Left lung (tissue), 10 donors: Measurements from ENCODE around the gene LINC01488. TPM values are rescaled to one million over a fixed set of nuclear protein-coding genes. Genes with fewer than 3 reads are reported as not detected.
A peak's percentile ranks its signal among the peaks of the same experiment; 100 is the strongest.

Source experiments
- ATAC-seq: fragments of 200-7000 bp; cut with Tn5 transposase; one replicate; pipeline ENCODE4 v1.9.1; 2020; ENCODE audit warnings: moderate library complexity
- DNase-seq, 4 donors: peaks; one replicate each; pipeline ENCODE4 v3.0.0-alpha.2; 2013 to 2020
- H3K27ac ChIP-seq, 2 donors: fragments of 200-600 bp; sonication (generic) in 1 of 2; one replicate each; pipeline versions ENCODE4 v1.5.0 to v1.8.0; 2020 to 2021
- H3K27me3 ChIP-seq, 2 donors: fragments of 200-600 bp; sonication (generic) in 1 of 2; one replicate each; pipeline versions ENCODE4 v1.5.0 to v1.8.0; 2020 to 2021
- H3K36me3 ChIP-seq, 2 donors: fragments of 200-600 bp; sonication (generic) in 1 of 2; one replicate each; pipeline versions ENCODE4 v1.5.0 to v1.8.0; 2020 to 2021
- H3K4me1 ChIP-seq, 2 donors: fragments of 200-600 bp; one replicate each; pipeline ENCODE4 v1.8.0; 2021
- H3K4me3 ChIP-seq, 2 donors: fragments of 200-600 bp; sonication (generic) in 1 of 2; one replicate each; pipeline versions ENCODE4 v1.5.0 to v1.8.0; 2020 to 2021; ENCODE audit warnings: mild to moderate bottlenecking in 1 of 2
- H3K9me3 ChIP-seq, 2 donors: fragments of 200-600 bp; sonication (generic) in 1 of 2; one replicate each; pipeline versions ENCODE4 v1.5.0 to v1.8.0; 2020 to 2021
- intact Hi-C, 2 donors: fragments of 100-400 bp; cut with DNase I; formaldehyde crosslinking; loops; one replicate each; pipeline versions ENCODE4 v1.11.2 to v1.14.2; 2022
- polyA plus RNA-seq, 6 donors: library from polyadenylated mRNA; unstranded; fragments of 120-200 nt; gene quantifications; one replicate each; pipeline ENCODE4 v1.2.1, GENCODE V29; 2013; ENCODE audit not compliant: insufficient read length in 6 of 6
- total RNA-seq, 2 donors: library from RNA; stranded (reverse); fragmentation: NEBNext Ultra II Directional; extraction: Animal tissue kit (Norgen Biotek cat#: 25700); gene quantifications; one replicate each; pipeline ENCODE4 v1.2.1, GENCODE V29; 2021
- TF ChIP-seq, protein P1 (sequence below), 2 donors: fragments of 200-600 bp; sonication (generic) in 1 of 2; IDR thresholded peaks; one replicate each; pipeline versions ENCODE4 v1.5.0 to v1.8.0; 2021; ENCODE audit warnings: antibody characterized with exemption in 2 of 2
- donor health status: DM: no; HTN: yes; CAD: no.
- donor health status: DM: no; HTN: no; CAD: no.

Gene LINC01488
- total and polyA plus RNA-seq, 8 donors, result 0.04 to 0.12 (median 0.07) TPM; not detected in 2

GRCh38 chr11:69486773-69487291, 5.4 kb downstream of the LINC01488 start:
- H3K27ac ChIP-seq, result no peak overlapping the region
- H3K9me3 ChIP-seq, result no peaks in the 10 kb centered on the region
- ATAC-seq (no peak), DNase-seq (peak in 1 of 4 donors; percentile 74)
- H3K36me3 ChIP-seq, result no peaks in the 10 kb centered on the region
- H3K4me3 ChIP-seq, result no peak overlapping the region
- intact Hi-C loops, result no loop called here
- H3K4me1 ChIP-seq, result peaks cover 0 to 5% of the 10 kb centered on the region in 2 donors
- no peaks in the 10 kb centered on the region for H3K27me3 ChIP-seq
- TF ChIP-seq, protein P1, sequence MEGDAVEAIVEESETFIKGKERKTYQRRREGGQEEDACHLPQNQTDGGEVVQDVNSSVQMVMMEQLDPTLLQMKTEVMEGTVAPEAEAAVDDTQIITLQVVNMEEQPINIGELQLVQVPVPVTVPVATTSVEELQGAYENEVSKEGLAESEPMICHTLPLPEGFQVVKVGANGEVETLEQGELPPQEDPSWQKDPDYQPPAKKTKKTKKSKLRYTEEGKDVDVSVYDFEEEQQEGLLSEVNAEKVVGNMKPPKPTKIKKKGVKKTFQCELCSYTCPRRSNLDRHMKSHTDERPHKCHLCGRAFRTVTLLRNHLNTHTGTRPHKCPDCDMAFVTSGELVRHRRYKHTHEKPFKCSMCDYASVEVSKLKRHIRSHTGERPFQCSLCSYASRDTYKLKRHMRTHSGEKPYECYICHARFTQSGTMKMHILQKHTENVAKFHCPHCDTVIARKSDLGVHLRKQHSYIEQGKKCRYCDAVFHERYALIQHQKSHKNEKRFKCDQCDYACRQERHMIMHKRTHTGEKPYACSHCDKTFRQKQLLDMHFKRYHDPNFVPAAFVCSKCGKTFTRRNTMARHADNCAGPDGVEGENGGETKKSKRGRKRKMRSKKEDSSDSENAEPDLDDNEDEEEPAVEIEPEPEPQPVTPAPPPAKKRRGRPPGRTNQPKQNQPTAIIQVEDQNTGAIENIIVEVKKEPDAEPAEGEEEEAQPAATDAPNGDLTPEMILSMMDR (IDR thresholded peaks at IDR 0.05), result no peak

DNA sequence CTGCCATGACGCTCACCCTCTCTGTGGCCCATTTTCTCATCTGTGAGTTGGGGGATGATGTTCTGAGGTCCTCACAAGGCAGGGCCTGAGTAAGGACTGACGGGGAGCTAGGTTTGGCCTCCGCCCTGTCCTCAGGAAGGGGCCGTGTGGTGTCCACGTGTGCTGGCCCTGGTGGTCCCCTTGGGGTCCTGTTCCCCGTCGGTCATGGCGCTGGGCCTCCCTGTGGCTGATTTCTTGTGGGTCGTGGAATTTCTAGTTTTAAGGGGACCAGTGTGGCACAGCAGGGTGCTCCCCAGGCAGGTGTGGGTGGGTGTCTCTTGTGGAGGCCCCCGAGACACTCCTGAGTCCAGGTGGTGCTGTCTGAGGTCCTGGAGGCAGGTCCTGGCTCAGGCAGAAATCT, 5.9 kb downstream of the LINC01488 start:
- DNase-seq, result peak in 1 of 4 donors; percentile 55
- no peak overlapping the region for H3K27ac ChIP-seq
- intact Hi-C loops, result no loop called here
- H3K9me3 ChIP-seq, result no peaks in the 10 kb centered on the region
- ATAC-seq, result no peak
- no peak overlapping the region for H3K4me3 ChIP-seq
- no peaks in the 10 kb centered on the region for H3K27me3 ChIP-seq
- no peaks in the 10 kb centered on the region for H3K36me3 ChIP-seq
- TF ChIP-seq, protein P1 (IDR thresholded peaks at IDR 0.05), result no peak
- peaks cover 0 to 5% of the 10 kb centered on the region in 2 donors for H3K4me1 ChIP-seq

DNA sequence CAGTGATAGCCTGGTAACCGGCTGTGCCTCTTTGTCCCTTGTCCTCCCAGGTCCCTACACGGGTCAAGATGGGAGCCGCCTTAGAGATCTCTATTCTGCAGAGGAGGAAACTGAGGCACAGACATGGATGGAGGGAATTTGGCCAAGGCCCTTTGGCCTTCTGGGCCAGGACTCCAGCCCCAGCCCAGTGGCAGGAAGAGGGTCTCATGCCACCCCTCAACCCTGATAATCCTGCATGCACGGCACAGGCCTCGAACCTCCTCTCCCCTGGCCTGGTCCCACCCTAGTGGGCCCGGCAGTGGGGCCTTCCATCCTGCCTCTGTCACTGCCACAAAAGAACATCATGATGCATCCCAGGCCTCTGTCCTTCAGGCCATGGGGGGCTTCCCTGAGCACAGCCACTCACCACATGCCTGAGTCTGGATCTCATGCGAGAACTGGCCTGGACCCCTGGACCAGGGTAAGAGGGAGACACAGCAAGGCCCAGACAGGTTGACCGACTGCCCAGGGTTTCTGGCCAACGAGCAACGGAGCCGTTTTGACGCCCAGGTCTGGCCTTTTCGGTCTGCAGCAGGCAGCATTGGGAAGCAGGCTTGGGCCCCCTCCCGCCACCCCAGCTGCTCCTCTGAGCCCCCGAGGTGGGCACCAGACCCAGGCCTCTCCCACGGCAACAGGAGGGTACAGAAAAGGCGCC, 6.5 kb downstream of the LINC01488 start:
- intact Hi-C loops, result no loop called here
- no peaks in the 10 kb centered on the region for H3K27me3 ChIP-seq
- DNase-seq (peak in 1 of 4 donors; percentile 51), ATAC-seq (no peak)
- H3K4me1 ChIP-seq, result peaks cover 0 to 5% of the 10 kb centered on the region in 2 donors
- H3K4me3 ChIP-seq, result no peak overlapping the region
- no peak overlapping the region for H3K27ac ChIP-seq
- TF ChIP-seq, protein P1 (IDR thresholded peaks at IDR 0.05), result no peak
- no peaks in the 10 kb centered on the region for H3K9me3 ChIP-seq
- H3K36me3 ChIP-seq, result no peaks in the 10 kb centered on the region

GRCh38 chr11:69488543-69488940, 7.1 kb downstream of the LINC01488 start:
- TF ChIP-seq, protein P1 (IDR thresholded peaks at IDR 0.05), result no peak
- Histone ChIP-seq H3K4me1 (no peaks in the 10 kb centered on the region), H3K36me3 (no peaks in the 10 kb centered on the region), H3K9me3 (no peaks in the 10 kb centered on the region), H3K4me3 (no peak overlapping the region), H3K27ac (no peak overlapping the region), H3K27me3 (no peaks in the 10 kb centered on the region)
- peak in 1 of 4 donors; percentile 72 for DNase-seq
- intact Hi-C loops, result no loop called here
- ATAC-seq, result no peak

GRCh38 chr11:69489031-69489745, 7.7 kb downstream of the LINC01488 start:
- Histone ChIP-seq H3K27ac (no peak overlapping the region), H3K4me1 (no peaks in the 10 kb centered on the region), H3K4me3 (no peak overlapping the region), H3K36me3 (no peaks in the 10 kb centered on the region), H3K27me3 (no peaks in the 10 kb centered on the region), H3K9me3 (no peaks in the 10 kb centered on the region)
- DNase-seq, result peak in 1 of 4 donors; percentile 60
- no peak for ATAC-seq
- TF ChIP-seq, protein P1 (IDR thresholded peaks at IDR 0.05), result no peak
- intact Hi-C loops, result no loop called here
